Small intestine (tissue), 7 donors: ENCODE measurements around the gene ENGASE. TPM values are rescaled to one million over a fixed set of nuclear protein-coding genes. Genes with fewer than 3 reads are reported as not detected.
A peak's percentile ranks its signal among the peaks of the same experiment; 100 is the strongest.

Experiments used
- DNase-seq, 2 donors: peaks; one replicate each; pipeline versions ENCODE4 v3.0.0 to v3.0.0-alpha.2; 2013
- FAIRE-seq: peaks from 2 replicates; lab custom pipeline; 2012; peaks lifted over from hg19 to GRCh38; lab: Jason Lieb, UNC
- H3K27ac ChIP-seq, 3 donors: one replicate each; pipeline ENCODE4 v1.5.1; 2013; ENCODE audit warnings: low read length in 2 of 3, mild to moderate bottlenecking in 2 of 3, control low read depth in 1 of 3, inconsistent platforms in 1 of 3, low read depth in 1 of 3, moderate library complexity in 1 of 3
- H3K27me3 ChIP-seq, 3 donors: one replicate each; pipeline ENCODE4 v1.6.1; 2013; ENCODE audit warnings: low read length in 3 of 3, inconsistent platforms in 1 of 3; ENCODE audit not compliant: control insufficient read depth in 3 of 3, insufficient read depth in 3 of 3
- H3K36me3 ChIP-seq, 3 donors: one replicate each; pipeline ENCODE4 v1.6.1; 2013; ENCODE audit warnings: low read length in 3 of 3, inconsistent platforms in 1 of 3, low read depth in 1 of 3, mild to moderate bottlenecking in 1 of 3, moderate library complexity in 1 of 3; ENCODE audit not compliant: control insufficient read depth in 3 of 3, insufficient read depth in 2 of 3
- H3K4me1 ChIP-seq, 3 donors: one replicate each; pipeline ENCODE4 v1.6.1; 2013; ENCODE audit warnings: low read length in 2 of 3, inconsistent platforms in 1 of 3, low read depth in 1 of 3, mild to moderate bottlenecking in 1 of 3, moderate library complexity in 1 of 3; ENCODE audit not compliant: control insufficient read depth in 3 of 3, insufficient read depth in 2 of 3
- H3K4me3 ChIP-seq, 3 donors: one replicate each; pipeline ENCODE4 v1.5.1; 2013; ENCODE audit warnings: low read length in 3 of 3, control low read depth in 1 of 3, inconsistent platforms in 1 of 3, low read depth in 1 of 3, mild to moderate bottlenecking in 1 of 3, moderate library complexity in 1 of 3
- H3K9me3 ChIP-seq, 2 donors: one replicate each; pipeline ENCODE4 v1.6.1; 2013; ENCODE audit warnings: low read depth in 1 of 2, low read length in 1 of 2; ENCODE audit not compliant: control insufficient read depth in 2 of 2, insufficient read depth in 1 of 2
- WGBS, 3 donors: extraction: QIAGEN DNeasy Blood & Tissue Kit; methylation state at CpG; one replicate each; pipeline ENCODE4 v1.1.7; 2013; 5-methylcytosine and 5-hydroxymethylcytosine counted together
- polyA plus RNA-seq, 4 donors: library from polyadenylated mRNA; stranded (reverse) in 3 of 4; unstranded in 1 of 4; fragments of 200-250 nt in 3 of 4; fragments of 120-200 nt in 1 of 4; gene quantifications; one replicate each; pipeline versions ENCODE4 v1.2.1 to v1.2.3, GENCODE V29; 2013
- donor health status: healthy with polysubstance abuse.
- donor health status: control.
- donor health status: control.
- donor health status: Bipolar disorder and iron deficiency.
- donor health status: healthy.

The ENGASE gene
- polyA plus RNA-seq, 4 donors: 17.6 to 87.9 (median 31.0) TPM

- Histone ChIP-seq H3K4me1 (peaks cover 0 to 14% (median 3%) of the 10 kb centered on the region in 3 donors), H3K4me3 (no peak overlapping the region), H3K9me3 (no peaks in the 10 kb centered on the region), H3K27me3 (no peaks in the 10 kb centered on the region), H3K27ac (no peak overlapping the region), H3K36me3 (peaks cover 10 to 58% (median 17%) of the 10 kb centered on the region in 3 donors)
- peak in 1 of 2 donors; percentile 79 for DNase-seq
- FAIRE-seq: no peak
- 22 to 74% (median 40%) methylated on average over 21 of the region's 21 CpGs for WGBS, 3 donors
Measured at GRCh38 chr17:79078476-79079190, 4.0 kb downstream of the ENGASE start.

GRCh38 chr17:79079421-79080200 lies 5.0 kb downstream of the ENGASE start:
- WGBS, 3 donors: 88 to 95% (median 91%) methylated on average over 22 of the region's 22 CpGs
- Histone ChIP-seq H3K4me3 (no peak overlapping the region), H3K9me3 (no peaks in the 10 kb centered on the region), H3K27ac (no peak overlapping the region), H3K4me1 (peaks cover 0 to 7% (median 3%) of the 10 kb centered on the region in 3 donors), H3K27me3 (no peaks in the 10 kb centered on the region), H3K36me3 (peaks cover 16 to 68% (median 21%) of the 10 kb centered on the region in 3 donors)
- FAIRE-seq (no peak), DNase-seq (no peak)

GRCh38 chr17:79080349-79080748 lies 5.7 kb downstream of the ENGASE start:
- no peaks in the 10 kb centered on the region for H3K9me3 ChIP-seq
- H3K4me1 ChIP-seq: peaks cover 0 to 6% (median 3%) of the 10 kb centered on the region in 3 donors
- no peak for FAIRE-seq
- 88 to 93% (median 93%) methylated on average over 18 of the region's 18 CpGs for WGBS, 3 donors
- H3K36me3 ChIP-seq: peaks cover 23 to 75% (median 24%) of the 10 kb centered on the region in 3 donors
- no peak for DNase-seq
- H3K27me3 ChIP-seq: no peaks in the 10 kb centered on the region
- H3K27ac ChIP-seq: no peak overlapping the region
- H3K4me3 ChIP-seq: no peak overlapping the region

- FAIRE-seq (no peak), DNase-seq (no peak)
- Histone ChIP-seq H3K4me3 (no peak overlapping the region), H3K9me3 (no peaks in the 10 kb centered on the region), H3K36me3 (peaks cover 24 to 80% (median 26%) of the 10 kb centered on the region in 3 donors), H3K27ac (no peak overlapping the region), H3K4me1 (peaks cover 0 to 2% (median 2%) of the 10 kb centered on the region in 3 donors), H3K27me3 (no peaks in the 10 kb centered on the region)
- WGBS, 3 donors: 94 to 96% (median 94%) methylated on average over 17 of the region's 17 CpGs
Measured at GRCh38 chr17:79080761-79081290, 6.2 kb downstream of the ENGASE start.

GRCh38 chr17:79081571-79082276 lies 7.1 kb downstream of the ENGASE start:
- Histone ChIP-seq H3K27ac (no peak overlapping the region), H3K36me3 (peaks cover 24 to 89% (median 30%) of the 10 kb centered on the region in 3 donors), H3K4me1 (no peaks in the 10 kb centered on the region), H3K27me3 (no peaks in the 10 kb centered on the region), H3K9me3 (no peaks in the 10 kb centered on the region), H3K4me3 (no peak overlapping the region)
- DNase-seq: no peak
- FAIRE-seq: no peak
- WGBS, 3 donors: 49 to 75% (median 64%) methylated on average over 20 of the region's 20 CpGs

GRCh38 chr17:79082311-79083190 lies 7.9 kb downstream of the ENGASE start:
- FAIRE-seq (no peak), DNase-seq (peak; percentile 49 to 54)
- H3K36me3 ChIP-seq: peaks cover 23 to 94% (median 30%) of the 10 kb centered on the region in 3 donors
- WGBS, 3 donors: 53 to 67% (median 62%) methylated on average over 41 of the region's 41 CpGs
- no peak overlapping the region for H3K27ac ChIP-seq
- H3K4me3 ChIP-seq: no peak overlapping the region
- H3K4me1 ChIP-seq: no peaks in the 10 kb centered on the region
- H3K27me3 ChIP-seq: no peaks in the 10 kb centered on the region
- no peaks in the 10 kb centered on the region for H3K9me3 ChIP-seq

- Histone ChIP-seq H3K4me3 (no peak overlapping the region), H3K36me3 (peaks cover 20 to 95% (median 30%) of the 10 kb centered on the region in 3 donors), H3K9me3 (no peaks in the 10 kb centered on the region), H3K27me3 (no peaks in the 10 kb centered on the region), H3K4me1 (no peaks in the 10 kb centered on the region), H3K27ac (no peak overlapping the region)
- no peak for FAIRE-seq
- 85 to 88% (median 86%) methylated on average over 26 to 28 of the region's 28 CpGs for WGBS, 3 donors
- no peak for DNase-seq
Measured at GRCh38 chr17:79083191-79083971, 8.8 kb downstream of the ENGASE start.
